Mesodermal cell (in vitro differentiated cells): Measurements from ENCODE around the gene TMEM33.

Source experiments
- H3K27ac ChIP-seq: 2 replicates; pipeline ENCODE4 v1.7.0; 2013; ENCODE audit warnings: mild to moderate bottlenecking, low read depth, low read length, moderate library complexity; ENCODE audit not compliant: severe bottlenecking
- H3K36me3 ChIP-seq: 2 replicates; pipeline ENCODE4 v1.7.1; 2013; ENCODE audit warnings: mild to moderate bottlenecking, low read length, moderate library complexity; ENCODE audit not compliant: control insufficient read depth, insufficient read depth
- H3K4me1 ChIP-seq: one replicate; pipeline ENCODE4 v1.7.1; 2013; ENCODE audit warnings: mild to moderate bottlenecking, low read length; ENCODE audit not compliant: insufficient read depth, control insufficient read depth, poor library complexity, severe bottlenecking
- H3K4me3 ChIP-seq: 2 replicates; pipeline ENCODE4 v1.7.0; 2013; ENCODE audit warnings: low read length, control low read depth, mild to moderate bottlenecking; ENCODE audit not compliant: insufficient read depth, poor library complexity, severe bottlenecking; ENCODE audit errors: extremely low read depth
- H3K9me3 ChIP-seq: 2 replicates; pipeline ENCODE4 v1.7.1; 2013; ENCODE audit warnings: mild to moderate bottlenecking, low read length, moderate library complexity; ENCODE audit not compliant: control insufficient read depth
- WGBS, 2 experiments: methylation state at CpG; one replicate each; pipeline ENCODE4 v1.1.5; 2013; ENCODE audit warnings: missing lambda C conversion rate in 2 of 2; ENCODE audit not compliant: insufficient coverage in 2 of 2; 5-methylcytosine and 5-hydroxymethylcytosine counted together

The TMEM33 gene

DNA sequence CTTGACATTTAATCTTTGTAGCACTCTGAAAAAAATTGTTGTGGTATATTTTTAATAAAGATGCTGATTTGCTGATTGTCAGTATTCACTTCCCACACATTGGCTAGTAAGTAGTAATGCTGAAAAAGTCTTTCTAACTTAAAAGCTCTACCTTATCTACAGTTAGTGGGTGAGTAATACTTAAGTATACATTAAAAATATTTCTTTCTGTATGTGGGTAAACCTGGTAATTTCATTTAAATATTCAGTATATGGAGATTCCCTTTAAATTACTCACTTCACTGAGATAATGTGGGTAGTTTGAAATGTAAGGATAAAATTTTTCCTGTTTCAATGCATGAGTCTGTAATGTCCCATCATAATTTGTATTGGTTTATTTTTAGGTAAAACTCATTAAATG is 5.6 kb downstream of the TMEM33 start:
- peaks cover 52% of the 10 kb centered on the region for H3K36me3 ChIP-seq
- peaks cover 6% of the 10 kb centered on the region for H3K4me1 ChIP-seq
- H3K27ac ChIP-seq: no peak overlapping the region
- no peak overlapping the region for H3K4me3 ChIP-seq
- H3K9me3 ChIP-seq: no peaks in the 10 kb centered on the region

- peaks cover 46% of the 10 kb centered on the region for H3K36me3 ChIP-seq
- no peaks in the 10 kb centered on the region for H3K4me1 ChIP-seq
- no CpG with 5 or more reads among the region's 2 CpGs for WGBS, 2 experiments
- H3K9me3 ChIP-seq: no peaks in the 10 kb centered on the region
- no peak overlapping the region for H3K27ac ChIP-seq
- H3K4me3 ChIP-seq: no peak overlapping the region
Measured at GRCh38 chr4:41943506-41943905, 8.3 kb downstream of the TMEM33 start.

DNA sequence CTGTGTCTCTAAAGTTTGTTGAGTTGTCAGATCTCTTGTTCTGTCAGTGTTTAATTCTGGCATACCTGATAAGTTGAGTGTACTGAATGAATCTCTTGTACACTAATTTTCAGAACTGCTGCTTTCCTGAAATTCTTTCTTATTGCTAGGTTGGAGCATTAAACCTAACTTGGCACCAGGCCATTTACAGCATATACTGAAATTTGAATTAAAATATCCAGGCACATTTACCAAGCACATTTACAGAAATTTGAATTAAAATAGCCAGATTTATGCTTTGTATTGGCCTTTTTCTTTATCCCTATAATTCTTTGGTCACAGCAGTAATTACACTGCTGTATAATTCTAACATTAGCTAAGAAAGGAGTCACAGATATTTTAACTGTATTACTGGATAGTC is 8.9 kb downstream of the TMEM33 start:
- Histone ChIP-seq H3K9me3 (no peaks in the 10 kb centered on the region), H3K27ac (no peak overlapping the region), H3K36me3 (peaks cover 44% of the 10 kb centered on the region), H3K4me3 (no peak overlapping the region), H3K4me1 (no peaks in the 10 kb centered on the region)

DNA sequence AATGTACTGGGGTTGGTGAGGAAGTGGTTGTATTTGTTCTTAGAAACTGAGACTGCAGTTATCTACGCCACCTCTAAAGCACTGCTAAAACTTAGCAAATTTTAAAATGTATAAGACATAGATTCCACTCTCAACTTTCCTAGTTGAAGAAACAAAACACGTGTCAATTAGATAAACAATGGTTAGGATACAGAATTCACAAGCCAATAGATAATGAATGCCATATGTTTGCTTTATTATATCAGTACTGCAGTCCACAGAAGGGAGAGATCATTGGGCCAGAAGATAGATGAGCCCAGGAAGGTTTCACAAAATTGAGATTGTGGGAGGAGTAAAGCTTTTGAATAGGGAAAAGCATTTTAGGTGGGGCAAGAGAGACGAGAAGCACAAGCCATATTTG is 14.3 kb downstream of the TMEM33 start:
- H3K9me3 ChIP-seq: no peaks in the 10 kb centered on the region

GRCh38 chr4:41957634-41958033 is 22.4 kb downstream of the TMEM33 start:
- no peaks in the 10 kb centered on the region for H3K9me3 ChIP-seq
- no peak overlapping the region for H3K27ac ChIP-seq
- H3K36me3 ChIP-seq: peaks cover 27% of the 10 kb centered on the region
- no CpG with 5 or more reads among the region's 1 CpG for WGBS, 2 experiments
- H3K4me1 ChIP-seq: no peaks in the 10 kb centered on the region
- H3K4me3 ChIP-seq: no peak overlapping the region

More for the DNA sequence above, 14.3 kb downstream of the TMEM33 start:
- H3K4me1 ChIP-seq: no peaks in the 10 kb centered on the region
- H3K4me3 ChIP-seq: no peak overlapping the region
- WGBS, 2 experiments: 93 to 100% methylated on average over 1 of the region's 3 CpGs
- H3K27ac ChIP-seq: no peak overlapping the region
- peaks cover 50% of the 10 kb centered on the region for H3K36me3 ChIP-seq

DNA sequence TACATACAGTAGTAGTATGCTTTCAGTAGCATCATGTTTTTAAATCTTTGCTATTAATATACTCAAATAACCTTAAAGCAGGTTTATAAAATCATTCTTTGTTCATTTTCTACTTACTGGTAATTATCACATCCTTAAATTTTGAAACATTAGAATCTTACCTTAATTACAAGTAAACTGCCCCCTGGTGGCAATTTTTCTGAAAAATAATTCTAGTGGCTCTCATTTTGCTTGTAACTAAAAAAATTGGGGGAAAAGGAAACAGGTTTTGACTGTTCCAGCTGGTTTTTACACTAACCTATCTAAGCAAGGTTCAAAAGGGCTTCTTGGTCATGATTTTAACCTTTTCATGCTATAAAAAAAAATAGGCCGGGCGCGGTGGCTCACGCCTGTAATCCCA is 27.9 kb downstream of the TMEM33 start:
- H3K36me3 ChIP-seq: peaks cover 2% of the 10 kb centered on the region
- H3K4me1 ChIP-seq: no peaks in the 10 kb centered on the region
- no CpG with 5 or more reads among the region's 4 CpGs for WGBS, 2 experiments
- no peak overlapping the region for H3K4me3 ChIP-seq
- H3K9me3 ChIP-seq: no peaks in the 10 kb centered on the region
- no peak overlapping the region for H3K27ac ChIP-seq

- no peak overlapping the region for H3K27ac ChIP-seq
- no CpG with 5 or more reads among the region's 1 CpG for WGBS, 2 experiments
Measured at GRCh38 chr4:41964401-41964800, 29.2 kb downstream of the TMEM33 start.

DNA sequence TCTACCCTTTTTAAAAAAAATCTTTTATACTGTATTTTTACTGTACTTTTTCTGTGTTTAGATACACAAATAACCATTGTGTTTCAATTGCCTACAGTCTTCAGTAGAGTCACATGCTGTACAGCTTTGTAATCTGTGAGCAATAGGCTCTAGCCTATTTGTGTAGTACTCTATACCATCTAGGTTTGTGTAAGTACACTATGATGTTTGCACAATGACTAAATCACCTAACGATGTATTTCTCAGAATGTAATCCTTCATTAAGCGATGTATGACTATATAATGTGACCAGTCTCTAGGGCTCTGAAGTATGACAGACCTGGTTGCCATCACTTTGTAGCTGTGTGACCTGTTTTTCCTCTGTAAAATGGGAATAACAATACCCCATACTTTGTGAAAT is 32.2 kb downstream of the TMEM33 start:
- H3K4me3 ChIP-seq: no peak overlapping the region
- H3K4me1 ChIP-seq: no peaks in the 10 kb centered on the region
- 100% methylated on average over 2 of the region's 2 CpGs; no CpG with 5 or more reads in 1 of the 2 experiments for WGBS, 2 experiments
- peaks cover 7% of the 10 kb centered on the region for H3K9me3 ChIP-seq
- no peak overlapping the region for H3K27ac ChIP-seq
- H3K36me3 ChIP-seq: no peaks in the 10 kb centered on the region

More at GRCh38 chr4:41964401-41964800, 29.2 kb downstream of the TMEM33 start:
- Histone ChIP-seq H3K36me3 (peaks cover 2% of the 10 kb centered on the region), H3K4me1 (no peaks in the 10 kb centered on the region), H3K4me3 (no peak overlapping the region), H3K9me3 (peaks cover 7% of the 10 kb centered on the region)

DNA sequence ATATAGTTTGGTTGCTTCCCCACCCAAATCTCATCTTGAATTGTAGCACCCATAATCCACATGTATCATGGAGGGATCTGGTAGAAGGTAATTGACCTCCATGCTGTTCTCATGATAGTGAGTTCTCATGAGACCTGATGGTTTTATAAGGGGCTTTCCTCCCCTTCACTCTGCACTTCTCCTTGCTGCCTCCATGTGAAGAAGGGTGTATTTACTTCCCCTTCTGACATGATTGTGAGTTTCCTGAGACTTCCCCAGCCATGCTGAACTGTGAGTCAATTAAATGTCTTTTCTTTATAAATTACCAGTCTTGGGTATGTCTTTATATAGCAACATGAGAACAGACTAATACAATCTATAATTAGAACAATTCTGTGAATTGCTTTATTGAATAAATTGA is 34.4 kb downstream of the TMEM33 start:
- no peak overlapping the region for H3K4me3 ChIP-seq
- no peaks in the 10 kb centered on the region for H3K36me3 ChIP-seq
- no peak overlapping the region for H3K27ac ChIP-seq
- H3K4me1 ChIP-seq: no peaks in the 10 kb centered on the region
- H3K9me3 ChIP-seq: peaks cover 7% of the 10 kb centered on the region

DNA sequence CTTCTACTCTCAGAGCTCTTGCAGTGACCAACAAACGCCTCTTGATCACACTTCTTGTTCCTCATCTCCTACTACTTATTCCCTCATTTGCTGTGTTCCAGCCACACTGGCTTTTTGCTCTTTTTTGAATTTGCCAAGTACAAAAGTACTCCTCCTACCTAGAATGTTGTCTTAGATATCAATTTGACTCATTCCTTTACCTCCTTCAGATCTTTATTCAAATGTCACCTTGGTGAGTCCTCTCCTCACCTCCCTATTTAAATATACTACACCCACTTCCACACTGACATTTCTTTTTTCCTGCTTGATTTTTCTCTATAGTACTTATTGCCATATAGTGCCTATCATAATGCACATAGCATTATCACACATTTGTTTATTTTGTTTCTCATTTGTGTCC is 40.1 kb downstream of the TMEM33 start:
- WGBS, 2 experiments: 92% methylated on average over 1 of the region's 1 CpG
- no peaks in the 10 kb centered on the region for H3K36me3 ChIP-seq
- H3K4me1 ChIP-seq: no peaks in the 10 kb centered on the region
- H3K4me3 ChIP-seq: no peak overlapping the region
- no peak overlapping the region for H3K27ac ChIP-seq
- H3K9me3 ChIP-seq: no peaks in the 10 kb centered on the region

- Histone ChIP-seq H3K27ac (peak overlapping the region; percentile 68), H3K4me3 (no peak overlapping the region), H3K36me3 (no peaks in the 10 kb centered on the region), H3K4me1 (no peaks in the 10 kb centered on the region), H3K9me3 (no peaks in the 10 kb centered on the region)
- WGBS, 2 experiments: 73 to 85% methylated on average over 1 of the region's 1 CpG
Measured at GRCh38 chr4:41976775-41977516, 41.7 kb downstream of the TMEM33 start.
